WTC11 (cell line): ENCODE data around the gene SPDL1. TPM values are rescaled to one million over a fixed set of nuclear protein-coding genes. Genes with fewer than 3 reads are reported as not detected.

Source experiments
- ATAC-seq: fragments of 200-7000 bp; cut with Tn5 transposase; 2 replicates; pipeline ENCODE4 v1.10.0; 2021; ENCODE audit warnings: mild to moderate bottlenecking, moderate library complexity
- CTCF ChIA-PET: fragments of 300-600 bp; sonication (Branson Sonifier 250); formaldehyde crosslinking; loops from one replicate; lab custom pipeline; 2021; ENCODE audit warnings: antibody characterized with exemption; lab: Charles Lee
- POLR2A ChIA-PET: fragments of 350-600 bp; sonication (Branson Sonifier 250); formaldehyde crosslinking; loops from one replicate; lab custom pipeline; 2021; ENCODE audit warnings: antibody characterized with exemption; lab: Charles Lee
- DNase-seq: peaks from one replicate; pipeline ENCODE4 v3.0.0; 2021; ENCODE audit warnings: low spot score
- H3K27ac Mint-ChIP-seq: 2 replicates; pipeline ENCODE4 v1.8.0; 2021; ENCODE audit warnings: mixed read lengths
- H3K27me3 Mint-ChIP-seq: 2 replicates; pipeline ENCODE4 v1.8.0; 2021; ENCODE audit warnings: low read depth, mild to moderate bottlenecking, moderate library complexity, mixed read lengths
- H3K36me3 Mint-ChIP-seq: 2 replicates; pipeline ENCODE4 v1.8.0; 2021; ENCODE audit warnings: mixed read lengths
- H3K4me1 Mint-ChIP-seq: 2 replicates; pipeline ENCODE4 v1.8.0; 2022; ENCODE audit warnings: mixed read lengths
- H3K4me3 Mint-ChIP-seq: 2 replicates; pipeline ENCODE4 v1.8.0; 2021; ENCODE audit warnings: mild to moderate bottlenecking, moderate library complexity, mixed read lengths
- H3K9me3 Mint-ChIP-seq: 2 replicates; pipeline ENCODE4 v1.8.0; 2021; ENCODE audit warnings: mixed read lengths
- CREB1 ChIP-seq: sonication (generic); formaldehyde crosslinking; IDR thresholded peaks from 2 replicates; pipeline ENCODE4 v1.8.0; 2023; ENCODE audit warnings: mild to moderate bottlenecking, missing genetic modification reagents
- E2F1 ChIP-seq: sonication (generic); formaldehyde crosslinking; IDR thresholded peaks from 2 replicates; pipeline ENCODE4 v1.8.0; 2022; ENCODE audit warnings: mild to moderate bottlenecking, missing genetic modification reagents
- E2F5 ChIP-seq: sonication (generic); formaldehyde crosslinking; IDR thresholded peaks from 2 replicates; pipeline ENCODE4 v1.8.1; 2022; ENCODE audit warnings: mild to moderate bottlenecking, moderate library complexity, missing genetic modification reagents
- ELF4 ChIP-seq: sonication (generic); formaldehyde crosslinking; IDR thresholded peaks from 2 replicates; pipeline ENCODE4 v1.8.1; 2022; ENCODE audit warnings: low read depth, mild to moderate bottlenecking, moderate library complexity, missing genetic modification reagents
- FOXP1 ChIP-seq: sonication (generic); formaldehyde crosslinking; IDR thresholded peaks from 2 replicates; pipeline ENCODE4 v1.8.0; 2022; ENCODE audit warnings: missing genetic modification reagents, mild to moderate bottlenecking, moderate library complexity, borderline replicate concordance
- GRHL2 ChIP-seq: fragments of 250-450 bp; sonication (Bioruptor Pico); IDR thresholded peaks from 2 replicates; pipeline ENCODE4 v1.8.0; 2022; ENCODE audit warnings: mild to moderate bottlenecking, moderate library complexity; ENCODE audit not compliant: insufficient replicate concordance, severe bottlenecking
- JAZF1 ChIP-seq: fragments of 250-450 bp; sonication (Bioruptor Pico); IDR thresholded peaks from 2 replicates; pipeline ENCODE4 v1.9.0; 2021; ENCODE audit warnings: moderate library complexity, mild to moderate bottlenecking, inconsistent platforms
- JUN ChIP-seq: sonication (generic); formaldehyde crosslinking; IDR thresholded peaks from 2 replicates; pipeline ENCODE4 v1.8.0; 2023; ENCODE audit warnings: mild to moderate bottlenecking, missing genetic modification reagents
- NFATC4 ChIP-seq: fragments of 250-450 bp; sonication (Bioruptor Pico); IDR thresholded peaks from 2 replicates; pipeline ENCODE4 v1.9.0; 2021; ENCODE audit warnings: mild to moderate bottlenecking
- NFYB ChIP-seq: sonication (generic); formaldehyde crosslinking; conservative IDR thresholded peaks from 2 replicates; pipeline ENCODE4 v1.8.0; 2022; ENCODE audit warnings: low read depth, missing genetic modification reagents
- PRRX2 ChIP-seq: fragments of 250-450 bp; sonication (Bioruptor Pico); IDR thresholded peaks from 2 replicates; pipeline ENCODE4 v1.8.0; 2021; ENCODE audit warnings: mild to moderate bottlenecking
- RELA ChIP-seq: sonication (generic); formaldehyde crosslinking; IDR thresholded peaks from 2 replicates; pipeline ENCODE4 v1.8.1; 2022; ENCODE audit warnings: missing genetic modification reagents, mild to moderate bottlenecking, borderline replicate concordance
- TEAD1 ChIP-seq: sonication (generic); formaldehyde crosslinking; IDR thresholded peaks from 2 replicates; pipeline ENCODE4 v1.8.0; 2022; ENCODE audit warnings: mild to moderate bottlenecking, missing genetic modification reagents
- ZBTB21 ChIP-seq: sonication (generic); formaldehyde crosslinking; IDR thresholded peaks from 2 replicates; pipeline ENCODE4 v1.8.1; 2023; ENCODE audit warnings: mild to moderate bottlenecking, missing genetic modification reagents, borderline replicate concordance
- ZNF219 ChIP-seq: sonication (generic); formaldehyde crosslinking; IDR thresholded peaks from 2 replicates; pipeline ENCODE4 v1.8.0; 2023; ENCODE audit warnings: missing genetic modification reagents, mild to moderate bottlenecking, borderline replicate concordance
- ZNF232 ChIP-seq: sonication (generic); formaldehyde crosslinking; IDR thresholded peaks from 2 replicates; pipeline ENCODE4 v1.8.0; 2022; ENCODE audit warnings: mild to moderate bottlenecking, missing genetic modification reagents
- ZNF281 ChIP-seq: sonication (generic); formaldehyde crosslinking; IDR thresholded peaks from 2 replicates; pipeline ENCODE4 v1.8.0; 2023; ENCODE audit warnings: mild to moderate bottlenecking, missing genetic modification reagents
- ZNF317 ChIP-seq: sonication (generic); formaldehyde crosslinking; IDR thresholded peaks from 2 replicates; pipeline ENCODE4 v1.8.1; 2023; ENCODE audit warnings: low read depth, mild to moderate bottlenecking, moderate library complexity, missing genetic modification reagents, borderline replicate concordance
- total RNA-seq: library from RNA; stranded (reverse); gene quantifications from 3 replicates; pipeline ENCODE4 v1.2.3, GENCODE V29; 2021
- TF ChIP-seq, protein P1 (sequence below): sonication (generic); formaldehyde crosslinking; IDR thresholded peaks from 2 replicates; pipeline ENCODE4 v1.8.0; 2022; ENCODE audit warnings: mild to moderate bottlenecking, missing genetic modification reagents
- TF ChIP-seq, protein P2 (sequence below): sonication (generic); formaldehyde crosslinking; IDR thresholded peaks from 2 replicates; pipeline ENCODE4 v1.8.0; 2022; ENCODE audit warnings: mild to moderate bottlenecking, missing genetic modification reagents
- TF ChIP-seq, protein P3 (sequence below): sonication (generic); formaldehyde crosslinking; IDR thresholded peaks from 2 replicates; pipeline ENCODE4 v1.8.1; 2022; ENCODE audit warnings: missing genetic modification reagents, borderline replicate concordance
- TF ChIP-seq, protein P4 (sequence below): sonication (generic); formaldehyde crosslinking; IDR thresholded peaks from 2 replicates; pipeline ENCODE4 v1.8.1; 2022; ENCODE audit warnings: mild to moderate bottlenecking, missing genetic modification reagents, moderate library complexity, borderline replicate concordance

Gene SPDL1
- total RNA-seq, 1 experiment from 2014 or later: 35.1 TPM

GRCh38 chr5:169648725-169649310 lies 65.2 kb downstream of the SPDL1 start:
- Mint-ChIP-seq H3K4me1 (peaks cover 15% of the 10 kb centered on the region), H3K27ac (no peak overlapping the region), H3K36me3 (no peaks in the 10 kb centered on the region), H3K27me3 (no peaks in the 10 kb centered on the region), H3K4me3 (no peak overlapping the region), H3K9me3 (no peaks in the 10 kb centered on the region)
- TF ChIP-seq ZNF317 (no peak), NFYB (CRISPR knock-in tag) (no peak), JAZF1 (no peak), ZNF232 (CRISPR knock-in tag) (no peak), RELA (no peak), NFATC4 (CRISPR knock-in tag) (no peak), CREB1 (CRISPR knock-in tag) (no peak), E2F1 (CRISPR knock-in tag) (no peak), TEAD1 (CRISPR knock-in tag) (no peak), ZNF281 (no peak), ELF4 (no peak), GRHL2 (CRISPR knock-in tag) (no peak), PRRX2 (no peak)
- TF ChIP-seq, protein P1, sequence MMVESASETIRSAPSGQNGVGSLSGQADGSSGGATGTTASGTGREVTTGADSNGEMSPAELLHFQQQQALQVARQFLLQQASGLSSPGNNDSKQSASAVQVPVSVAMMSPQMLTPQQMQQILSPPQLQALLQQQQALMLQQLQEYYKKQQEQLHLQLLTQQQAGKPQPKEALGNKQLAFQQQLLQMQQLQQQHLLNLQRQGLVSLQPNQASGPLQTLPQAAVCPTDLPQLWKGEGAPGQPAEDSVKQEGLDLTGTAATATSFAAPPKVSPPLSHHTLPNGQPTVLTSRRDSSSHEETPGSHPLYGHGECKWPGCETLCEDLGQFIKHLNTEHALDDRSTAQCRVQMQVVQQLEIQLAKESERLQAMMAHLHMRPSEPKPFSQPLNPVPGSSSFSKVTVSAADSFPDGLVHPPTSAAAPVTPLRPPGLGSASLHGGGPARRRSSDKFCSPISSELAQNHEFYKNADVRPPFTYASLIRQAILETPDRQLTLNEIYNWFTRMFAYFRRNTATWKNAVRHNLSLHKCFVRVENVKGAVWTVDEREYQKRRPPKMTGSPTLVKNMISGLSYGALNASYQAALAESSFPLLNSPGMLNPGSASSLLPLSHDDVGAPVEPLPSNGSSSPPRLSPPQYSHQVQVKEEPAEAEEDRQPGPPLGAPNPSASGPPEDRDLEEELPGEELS (CRISPR knock-in tag): no peak
- TF ChIP-seq, protein P2, sequence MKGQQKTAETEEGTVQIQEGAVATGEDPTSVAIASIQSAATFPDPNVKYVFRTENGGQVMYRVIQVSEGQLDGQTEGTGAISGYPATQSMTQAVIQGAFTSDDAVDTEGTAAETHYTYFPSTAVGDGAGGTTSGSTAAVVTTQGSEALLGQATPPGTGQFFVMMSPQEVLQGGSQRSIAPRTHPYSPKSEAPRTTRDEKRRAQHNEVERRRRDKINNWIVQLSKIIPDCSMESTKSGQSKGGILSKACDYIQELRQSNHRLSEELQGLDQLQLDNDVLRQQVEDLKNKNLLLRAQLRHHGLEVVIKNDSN (CRISPR knock-in tag): no peak
- TF ChIP-seq, protein P3, sequence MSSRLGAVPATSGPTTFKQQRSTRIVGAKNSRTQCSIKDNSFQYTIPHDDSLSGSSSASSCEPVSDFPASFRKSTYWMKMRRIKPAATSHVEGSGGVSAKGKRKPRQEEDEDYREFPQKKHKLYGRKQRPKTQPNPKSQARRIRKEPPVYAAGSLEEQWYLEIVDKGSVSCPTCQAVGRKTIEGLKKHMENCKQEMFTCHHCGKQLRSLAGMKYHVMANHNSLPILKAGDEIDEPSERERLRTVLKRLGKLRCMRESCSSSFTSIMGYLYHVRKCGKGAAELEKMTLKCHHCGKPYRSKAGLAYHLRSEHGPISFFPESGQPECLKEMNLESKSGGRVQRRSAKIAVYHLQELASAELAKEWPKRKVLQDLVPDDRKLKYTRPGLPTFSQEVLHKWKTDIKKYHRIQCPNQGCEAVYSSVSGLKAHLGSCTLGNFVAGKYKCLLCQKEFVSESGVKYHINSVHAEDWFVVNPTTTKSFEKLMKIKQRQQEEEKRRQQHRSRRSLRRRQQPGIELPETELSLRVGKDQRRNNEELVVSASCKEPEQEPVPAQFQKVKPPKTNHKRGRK (CRISPR knock-in tag): no peak
- ChIA-PET POLR2A (no interaction called here), CTCF (no interaction called here)
- DNase-seq (no peak), ATAC-seq (no peak)

DNA sequence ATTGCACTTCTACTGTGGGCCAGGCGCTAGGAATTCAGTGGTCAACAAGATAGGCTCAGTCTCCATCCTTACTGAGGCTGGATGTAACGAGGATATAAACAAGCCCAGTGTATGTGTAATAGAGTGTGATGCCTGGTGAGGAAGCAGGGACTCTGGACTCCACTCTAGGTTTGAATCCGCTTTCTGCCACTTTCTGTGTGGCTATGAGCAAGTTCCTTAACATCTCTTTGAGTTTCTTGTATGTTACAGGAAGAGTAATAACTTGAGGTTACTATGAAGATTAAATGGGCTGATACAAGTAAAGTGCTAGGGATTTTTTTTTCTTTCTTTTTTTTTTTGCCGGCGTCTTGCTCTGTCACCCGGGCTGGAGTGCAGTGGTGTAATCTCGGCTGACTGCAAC lies 65.9 kb downstream of the SPDL1 start:
- POLR2A ChIA-PET: no interaction called here
- CTCF ChIA-PET: no interaction called here
- no peaks in the 10 kb centered on the region for H3K27me3 Mint-ChIP-seq
- ATAC-seq (no peak), DNase-seq (no peak)
- H3K4me3 Mint-ChIP-seq: no peak overlapping the region
- H3K27ac Mint-ChIP-seq: no peak overlapping the region
- H3K9me3 Mint-ChIP-seq: no peaks in the 10 kb centered on the region
- no peaks in the 10 kb centered on the region for H3K36me3 Mint-ChIP-seq
- peaks cover 11% of the 10 kb centered on the region for H3K4me1 Mint-ChIP-seq
- TF ChIP-seq ZBTB21 (no peak), ZNF219 (CRISPR knock-in tag) (no peak), ZNF317 (no peak), FOXP1 (CRISPR knock-in tag) (no peak), JUN (no peak), ELF4 (no peak), E2F5 (CRISPR knock-in tag) (no peak)
- TF ChIP-seq, protein P4, sequence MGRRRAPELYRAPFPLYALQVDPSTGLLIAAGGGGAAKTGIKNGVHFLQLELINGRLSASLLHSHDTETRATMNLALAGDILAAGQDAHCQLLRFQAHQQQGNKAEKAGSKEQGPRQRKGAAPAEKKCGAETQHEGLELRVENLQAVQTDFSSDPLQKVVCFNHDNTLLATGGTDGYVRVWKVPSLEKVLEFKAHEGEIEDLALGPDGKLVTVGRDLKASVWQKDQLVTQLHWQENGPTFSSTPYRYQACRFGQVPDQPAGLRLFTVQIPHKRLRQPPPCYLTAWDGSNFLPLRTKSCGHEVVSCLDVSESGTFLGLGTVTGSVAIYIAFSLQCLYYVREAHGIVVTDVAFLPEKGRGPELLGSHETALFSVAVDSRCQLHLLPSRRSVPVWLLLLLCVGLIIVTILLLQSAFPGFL (CRISPR knock-in tag): no peak
- TF ChIP-seq, protein P3 (CRISPR knock-in tag): no peak
